H1 (cell line): ENCODE measurements around the gene DFFB. TPM values are rescaled to one million over a fixed set of nuclear protein-coding genes. Genes with fewer than 3 reads are reported as not detected.

ENCODE experiments used
- CTCF ChIA-PET: fragments of 300-600 bp; sonication (Branson Sonifier 250); formaldehyde crosslinking; loops from one replicate; lab custom pipeline; 2021; ENCODE audit not compliant: partially characterized antibody; lab: Charles Lee
- POLR2A ChIA-PET: fragments of 300-600 bp; sonication (Branson Sonifier 250); formaldehyde crosslinking; loops from one replicate; lab custom pipeline; 2021; ENCODE audit warnings: inconsistent platforms; ENCODE audit not compliant: partially characterized antibody; lab: Charles Lee
- DNase-seq, 2 experiments: peaks; one replicate each; pipeline versions ENCODE4 v3.0.0 to v3.0.0-alpha.2; 2010 to 2022; ENCODE audit warnings: low spot score in 2 of 2, low read depth in 1 of 2, mixed read lengths in 1 of 2
- FAIRE-seq: peaks from 2 replicates; lab custom pipeline; 2011; peaks lifted over from hg19 to GRCh38; lab: Jason Lieb, UNC
- H2AFZ ChIP-seq: 2 replicates; pipeline ENCODE4 v1.8.1; 2012; ENCODE audit warnings: low read length, inconsistent platforms
- H2AK5ac ChIP-seq: 2 replicates; pipeline ENCODE4 v1.6.1; 2013; ENCODE audit warnings: low read depth, low read length
- H2BK120ac ChIP-seq: replicated peaks from 2 replicates; pipeline ENCODE3; 2013; ENCODE audit warnings: low read depth, low read length, inconsistent platforms
- H2BK12ac ChIP-seq: 2 replicates; pipeline ENCODE4 v1.6.1; 2013; ENCODE audit warnings: low read depth, low read length
- H2BK15ac ChIP-seq: 2 replicates; pipeline ENCODE4 v1.6.1; 2013; ENCODE audit warnings: low read length
- H2BK20ac ChIP-seq: 2 replicates; pipeline ENCODE4 v1.6.1; 2013; ENCODE audit warnings: low read length
- H2BK5ac ChIP-seq: 2 replicates; pipeline ENCODE4 v1.6.1; 2013; ENCODE audit warnings: low read depth, low read length
- H3K14ac ChIP-seq: 2 replicates; pipeline ENCODE4 v1.6.1; 2013; ENCODE audit warnings: inconsistent platforms; ENCODE audit not compliant: insufficient read length
- H3K18ac ChIP-seq: 2 replicates; pipeline ENCODE4 v1.6.1; 2013; ENCODE audit warnings: low read length; ENCODE audit errors: extremely low read depth
- H3K23ac ChIP-seq: 2 replicates; pipeline ENCODE4 v1.6.1; 2013; ENCODE audit warnings: inconsistent platforms; ENCODE audit not compliant: insufficient read length
- H3K23me2 ChIP-seq: 2 replicates; pipeline ENCODE4 v1.6.1; 2013; ENCODE audit warnings: low read depth, low read length
- H3K27ac ChIP-seq: 2 replicates; pipeline ENCODE4 v1.6.1; 2011; ENCODE audit warnings: low read depth, low read length, inconsistent platforms
- H3K27me3 ChIP-seq, 4 experiments: replicated peaks in 1 of 4; 1 replicate in 1 of 4; 2 replicates in 3 of 4; pipeline versions ENCODE4 v1.6.1 to v1.8.1; 2011 to 2013; ENCODE audit warnings: low read length in 3 of 4, mild to moderate bottlenecking in 3 of 4, inconsistent platforms in 2 of 4, mixed read lengths in 2 of 4, moderate library complexity in 1 of 4; ENCODE audit not compliant: control insufficient read depth in 3 of 4, insufficient read depth in 3 of 4; ENCODE audit errors: extremely low read depth in 1 of 4
- H3K36me3 ChIP-seq, 4 experiments: 2 replicates each; pipeline versions ENCODE4 v1.6.1 to v1.8.1; 2011 to 2013; ENCODE audit warnings: mild to moderate bottlenecking in 4 of 4, low read length in 3 of 4, moderate library complexity in 2 of 4, control low read depth in 1 of 4, inconsistent platforms in 1 of 4; ENCODE audit not compliant: insufficient read depth in 4 of 4, control insufficient read depth in 2 of 4
- H3K4ac ChIP-seq: replicated peaks from 2 replicates; pipeline ENCODE3; 2013; ENCODE audit warnings: low read length, low read depth, mixed read lengths, inconsistent platforms; ENCODE audit not compliant: insufficient read length
- H3K4me1 ChIP-seq, 4 experiments: replicated peaks in 1 of 4; 1 replicate in 1 of 4; 2 replicates in 3 of 4; pipeline versions ENCODE4 v1.6.1 to v1.8.1; 2011 to 2013; ENCODE audit warnings: low read length in 3 of 4, inconsistent platforms in 2 of 4, mixed read lengths in 1 of 4; ENCODE audit not compliant: insufficient read depth in 4 of 4, control insufficient read depth in 3 of 4
- H3K4me2 ChIP-seq, 2 experiments: 2 replicates each; pipeline versions ENCODE4 v1.6.1 to v1.8.1; 2011 to 2013; ENCODE audit warnings: low read depth in 2 of 2, low read length in 2 of 2, control low read depth in 1 of 2, inconsistent platforms in 1 of 2, mild to moderate bottlenecking in 1 of 2; ENCODE audit not compliant: insufficient read depth in 1 of 2
- H3K4me3 ChIP-seq, 4 experiments: fragments of 200-600, 300-600 bp in 1 of 4; sonication (generic), shearing (Covaris generic), sonication (Bioruptor Twin) in 1 of 4; 2 replicates each; pipeline versions ENCODE4 v1.5.1 to v1.8.1; 2011 to 2016; ENCODE audit warnings: low read length in 4 of 4, low read depth in 3 of 4, control low read depth in 2 of 4, inconsistent platforms in 2 of 4, mild to moderate bottlenecking in 2 of 4, mixed read lengths in 1 of 4, moderate library complexity in 1 of 4; ENCODE audit not compliant: insufficient read depth in 2 of 4; ENCODE audit errors: extremely low read depth in 1 of 4
- H3K56ac ChIP-seq: replicated peaks from 2 replicates; pipeline ENCODE3; 2013; ENCODE audit warnings: low read depth, mild to moderate bottlenecking, mixed read lengths, low read length, inconsistent platforms; ENCODE audit not compliant: insufficient read length
- H3K79me1 ChIP-seq: 2 replicates; pipeline ENCODE4 v1.6.1; 2013; ENCODE audit warnings: low read depth, low read length, control low read depth
- H3K79me2 ChIP-seq, 2 experiments: 2 replicates each; pipeline versions ENCODE4 v1.6.1 to v1.8.1; 2012 to 2013; ENCODE audit warnings: low read length in 2 of 2, mild to moderate bottlenecking in 2 of 2, inconsistent platforms in 1 of 2; ENCODE audit not compliant: insufficient read depth in 2 of 2, control insufficient read depth in 1 of 2
- H3K9ac ChIP-seq, 4 experiments: replicated peaks in 1 of 4; 1 replicate in 1 of 4; 2 replicates in 3 of 4; pipeline versions ENCODE4 v1.6.1 to v1.8.1; 2011 to 2013; ENCODE audit warnings: low read depth in 3 of 4, low read length in 3 of 4, control low read depth in 2 of 4, mild to moderate bottlenecking in 2 of 4, moderate library complexity in 2 of 4, inconsistent platforms in 1 of 4; ENCODE audit errors: extremely low read depth in 1 of 4
- H3K9me3 ChIP-seq, 2 experiments: 2 replicates each; pipeline versions ENCODE4 v1.6.1 to v1.8.1; 2012 to 2013; ENCODE audit warnings: mild to moderate bottlenecking in 2 of 2, moderate library complexity in 2 of 2, control low read depth in 1 of 2, inconsistent platforms in 1 of 2, low read depth in 1 of 2, low read length in 1 of 2, mixed read lengths in 1 of 2; ENCODE audit not compliant: insufficient read depth in 2 of 2
- H4K20me1 ChIP-seq, 2 experiments: replicated peaks in 1 of 2; 2 replicates each; pipeline versions ENCODE3 to v1.8.1; 2011 to 2013; ENCODE audit warnings: inconsistent platforms in 2 of 2, low read length in 2 of 2, mild to moderate bottlenecking in 1 of 2; ENCODE audit not compliant: insufficient read depth in 2 of 2, control insufficient read depth in 1 of 2
- H4K5ac ChIP-seq: 2 replicates; pipeline ENCODE4 v1.6.1; 2013; ENCODE audit warnings: low read length, low read depth, mixed read lengths, inconsistent platforms; ENCODE audit not compliant: insufficient read length
- H4K8ac ChIP-seq: 2 replicates; pipeline ENCODE4 v1.8.0; 2013; ENCODE audit warnings: mild to moderate bottlenecking, moderate library complexity, low read length, inconsistent platforms; ENCODE audit not compliant: insufficient read depth; ENCODE audit errors: extremely low read depth
- H4K91ac ChIP-seq: replicated peaks from 2 replicates; pipeline ENCODE3; 2013; ENCODE audit warnings: low read length, mixed read lengths, inconsistent platforms; ENCODE audit not compliant: insufficient read length
- HDAC6 ChIP-seq: IDR thresholded peaks from one replicate; pipeline ENCODE4 v1.7.1; 2012; ENCODE audit warnings: low read depth, mild to moderate bottlenecking, inconsistent platforms, low read length, moderate library complexity
- WGBS, 2 experiments: shearing (Covaris generic) in 1 of 2; methylation state at CpG; one replicate each; pipeline versions ENCODE4 v1.1.6 to v1.1.7; 2013 to 2015; ENCODE audit warnings: low lambda C conversion rate in 2 of 2, mixed read lengths in 2 of 2, inconsistent platforms in 1 of 2, low coverage in 1 of 2, missing lambda C conversion rate in 1 of 2; ENCODE audit not compliant: insufficient replicate concordance in 2 of 2, insufficient coverage in 1 of 2, insufficient read length in 1 of 2; ENCODE audit errors: extremely low coverage in 1 of 2, missing lambda C conversion rate in 1 of 2; 5-methylcytosine and 5-hydroxymethylcytosine counted together
- polyA plus RNA-seq, 7 experiments: library from polyadenylated mRNA; depleted of rRNA in 3 of 7; stranded (reverse) in 5 of 7; unstranded in 2 of 7; fragments of >200 nt in 5 of 7; fragments of 200-250 nt in 2 of 7; gene quantifications; 1 replicate in 5 of 7; 2 replicates in 1 of 7; 4 replicates in 1 of 7; pipeline versions ENCODE4 v1.2.1 to v1.2.3, GENCODE V29; 2011 to 2013; ENCODE audit warnings: missing spikeins in 2 of 7, mixed read lengths in 2 of 7
- total RNA-seq: library from RNA; stranded (reverse); fragmentation: NEBNext Ultra II Directional; extraction: Animal tissue kit (Norgen Biotek cat#: 25700); gene quantifications from 2 replicates; pipeline ENCODE4 v1.2.1, GENCODE V29; 2021

Gene DFFB
- total and polyA plus RNA-seq, 2 of the 8 experiments (the other 6 are each of a cell fraction or from before 2014, with no cell fraction given) = 8.6 to 11.9 TPM

DNA sequence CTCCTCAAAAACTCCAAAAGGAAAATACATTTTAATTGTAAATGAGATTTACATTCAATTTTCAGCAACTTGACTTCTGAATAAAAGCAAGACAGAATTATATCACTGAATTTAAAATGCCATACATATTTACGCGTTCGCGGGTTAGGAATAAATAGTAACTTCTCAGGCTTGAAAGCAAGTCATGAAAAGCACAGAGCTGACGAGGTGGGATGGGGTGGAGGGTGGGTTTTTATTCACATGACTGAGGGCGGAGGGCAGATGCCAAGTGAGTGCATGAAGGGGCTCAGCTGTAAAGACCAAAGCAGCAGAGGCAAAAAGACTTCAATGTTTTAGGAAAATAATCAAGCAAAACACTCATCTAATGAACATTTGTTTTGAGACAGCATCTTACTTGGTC, 6.0 kb upstream of the DFFB start:
- Histone ChIP-seq H2BK15ac (no peak overlapping the region), H3K18ac (no peak overlapping the region), H2BK20ac (no peak overlapping the region), H2AK5ac (no peak overlapping the region), H3K23me2 (peaks cover 2% of the 10 kb centered on the region; the same call in 1 of the 2 replicates), H4K20me1 (peaks cover 1 to 3% of the 10 kb centered on the region in 2 experiments), H3K14ac (no peak overlapping the region), H3K79me2 (peaks cover 0 to 15% of the 10 kb centered on the region in 2 experiments; a peak in 2 of 4 replicates), H3K4me2 (no peak overlapping the region), H2BK120ac (no peak overlapping the region), H4K91ac (no peak overlapping the region), H2BK5ac (no peak overlapping the region), H3K4me3 (no peak overlapping the region), H4K8ac (no peak overlapping the region), H4K5ac (no peak overlapping the region), H3K9me3 (no peaks in the 10 kb centered on the region), H3K23ac (no peak overlapping the region), H3K4me1 (no peaks in the 10 kb centered on the region), H3K79me1 (peaks cover 5% of the 10 kb centered on the region; the same call in 1 of the 2 replicates), H3K4ac (no peak overlapping the region), H3K9ac (no peak overlapping the region), H3K27me3 (no peaks in the 10 kb centered on the region), H3K27ac (no peak overlapping the region), H3K36me3 (peaks cover 0 to 12% (median 0%) of the 10 kb centered on the region in 4 experiments; a peak in 2 of 8 replicates), H2BK12ac (no peak overlapping the region), H2AFZ (no peak overlapping the region), H3K56ac (no peak overlapping the region)
- FAIRE-seq (no peak), DNase-seq (no peak)
- no peak for TF ChIP-seq HDAC6
- POLR2A ChIA-PET = no interaction called here
- CTCF ChIA-PET = no interaction called here
- WGBS, 2 experiments = 93% methylated on average over 6 of the region's 6 CpGs; no CpG with 5 or more reads in 1 of the 2 experiments
